MCF 10A (cell line): Measurements from ENCODE around the gene SLC35E3. TPM values are rescaled to one million over a fixed set of nuclear protein-coding genes. Genes with fewer than 3 reads are reported as not detected.
"Not testable (repeated sequence)": the region's sequence is repeated elsewhere in the genome, so short reads cannot be mapped to it uniquely, and the experiment has no call there.

ENCODE experiments used
- BruUV-seq: library from RNA; stranded (reverse); fragments of 400-500 nt; replicated peaks from 2 replicates; lab custom pipeline; 2021; lab: Mats Ljungman, UMichigan
- CTCF ChIA-PET: fragments of 300-600 bp; sonication (Branson Sonifier 250); formaldehyde crosslinking; extraction: SDS; loops from one replicate; lab custom pipeline; 2021; ENCODE audit warnings: antibody characterized with exemption, inconsistent platforms; lab: Yijun Ruan, JAX
- POLR2A ChIA-PET: fragments of 300-600, 350-650 bp; sonication (Branson Sonifier 250); formaldehyde crosslinking; extraction: SDS; loops from one replicate; lab custom pipeline; 2020; ENCODE audit warnings: antibody characterized with exemption, inconsistent platforms; lab: Yijun Ruan, JAX
- DNase-seq: peaks from one replicate; pipeline ENCODE4 v3.0.0-alpha.2; 2018; ENCODE audit not compliant: unreplicated experiment
- H3K27ac Mint-ChIP-seq: one replicate; pipeline ENCODE4 v1.8.0; 2022; ENCODE audit warnings: mild to moderate bottlenecking, low read depth, mixed read lengths; ENCODE audit not compliant: unreplicated experiment
- H3K27me3 Mint-ChIP-seq: one replicate; pipeline ENCODE4 v1.8.0; 2022; ENCODE audit warnings: mixed read lengths; ENCODE audit not compliant: insufficient read depth, unreplicated experiment
- H3K36me3 Mint-ChIP-seq: one replicate; pipeline ENCODE4 v1.8.0; 2022; ENCODE audit warnings: mild to moderate bottlenecking, moderate library complexity, mixed read lengths; ENCODE audit not compliant: insufficient read depth, unreplicated experiment
- H3K4me1 Mint-ChIP-seq: one replicate; pipeline ENCODE4 v1.8.0; 2022; ENCODE audit warnings: mixed read lengths; ENCODE audit not compliant: insufficient read depth, unreplicated experiment
- H3K4me3 Mint-ChIP-seq: one replicate; pipeline ENCODE4 v1.8.0; 2022; ENCODE audit warnings: mild to moderate bottlenecking, moderate library complexity, mixed read lengths; ENCODE audit not compliant: unreplicated experiment
- H3K9me3 Mint-ChIP-seq: one replicate; pipeline ENCODE4 v1.8.0; 2022; ENCODE audit warnings: mixed read lengths; ENCODE audit not compliant: unreplicated experiment
- CTCF ChIP-seq: fragments of 200-600 bp; IDR thresholded peaks from one replicate; pipeline ENCODE4 v1.8.0; 2022; ENCODE audit warnings: antibody characterized with exemption, mild to moderate bottlenecking; ENCODE audit not compliant: unreplicated experiment
- intact Hi-C: fragments of 100-400 bp; cut with micrococcal nuclease; formaldehyde crosslinking; loops from 2 replicates; pipeline ENCODE4 v1.14.1; 2022
- total RNA-seq: library from RNA; stranded (reverse); gene quantifications from 2 replicates; pipeline ENCODE4 v1.2.3, GENCODE V29; 2022

Gene SLC35E3
- total RNA-seq, 1 experiment from 2014 or later: 7.6 TPM

GRCh38 chr12:68806488-68807237 lies 60.7 kb downstream of the SLC35E3 start:
- Mint-ChIP-seq H3K36me3 (peaks cover 38% of the 10 kb centered on the region), H3K9me3 (no peaks in the 10 kb centered on the region), H3K4me3 (peak overlapping the region; percentile 90), H3K4me1 (peaks cover 8% of the 10 kb centered on the region), H3K27me3 (no peaks in the 10 kb centered on the region), H3K27ac (peak overlapping the region; percentile 94)
- ChIA-PET POLR2A (interaction anchor here (1.1 to 3.3 kb wide), 9 partner anchors 10 to 475 kb away, joined by 6 to 185 read pairs (median 26); partner anchors contain the start of genes MDM1, RAP1B and SLC35E3), CTCF (interaction anchor here (1.1 to 2.8 kb wide), 2 partner anchors 13 to 20 kb away, joined by 5 to 13 read pairs; no protein-coding TSS in a partner anchor)
- intact Hi-C loops: loop anchor here (1.0 to 10.0 kb wide), 2 partner anchors 60 to 472 kb away; partner anchors contain the start of genes MDM1 and SLC35E3
- BruUV-seq: no TSS peak
- DNase-seq: no peak
- no peak for TF ChIP-seq CTCF

- H3K9me3 Mint-ChIP-seq, H3K27me3 Mint-ChIP-seq, DNase-seq, H3K4me1 Mint-ChIP-seq: not testable (repeated sequence)
- H3K36me3 Mint-ChIP-seq: peaks cover 43% of the 10 kb centered on the region
- ChIA-PET CTCF (interaction anchor here (0.7 to 2.8 kb wide), 9 partner anchors 8 to 207 kb away, joined by 3 to 13 read pairs (median 4); no protein-coding TSS in a partner anchor), POLR2A (interaction anchor here (0.7 to 3.3 kb wide), 18 partner anchors 11 to 475 kb away, joined by 3 to 185 read pairs (median 7); partner anchors contain the start of genes CPSF6, MDM1, RAP1B and SLC35E3)
- H3K4me3 Mint-ChIP-seq: peak overlapping the region; percentile 90
- intact Hi-C loops: loop anchor here (1.0 to 10.0 kb wide), 2 partner anchors 61 to 472 kb away; partner anchors contain the start of genes MDM1 and SLC35E3
- BruUV-seq: TSS peak; percentile 74
- peak overlapping the region; percentile 94 for H3K27ac Mint-ChIP-seq
Observed at GRCh38 chr12:68807274-68807575, 61.2 kb downstream of the SLC35E3 start.

GRCh38 chr12:68807576-68808387 lies 61.8 kb downstream of the SLC35E3 start, which contains the start of gene MDM2:
Gene MDM2 (plus strand): TSS chr12:68808177. CDS start chr12:68808478, 301 bp downstream.
- H3K4me1 Mint-ChIP-seq: peaks cover 8% of the 10 kb centered on the region
- H3K27ac Mint-ChIP-seq: peak within 1 kb of the TSS; percentile 94
- CTCF ChIA-PET: interaction anchor here (0.7 to 2.8 kb wide), 10 partner anchors 9 to 759 kb away, joined by 3 to 13 read pairs (median 4); no protein-coding TSS in a partner anchor
- no TSS peak for BruUV-seq
- peaks cover 49% of the 10 kb centered on the region for H3K36me3 Mint-ChIP-seq
- peak within 1 kb of the TSS; percentile 90 for H3K4me3 Mint-ChIP-seq
- peak; percentile 91 for DNase-seq
- POLR2A ChIA-PET: interaction anchor here (0.7 to 3.3 kb wide), 24 partner anchors 11 to 476 kb away, joined by 3 to 185 read pairs (median 6); partner anchors contain the start of genes CPSF6, MDM1, RAP1B and SLC35E3
- peak; percentile 67 for TF ChIP-seq CTCF
- intact Hi-C loops: loop anchor here (1.0 to 10.0 kb wide), 3 partner anchors 20 to 473 kb away; partner anchors contain the start of genes MDM1 and SLC35E3
- no peaks in the 10 kb centered on the region for H3K9me3 Mint-ChIP-seq
- H3K27me3 Mint-ChIP-seq: no peaks in the 10 kb centered on the region
